CD4-positive, alpha-beta T cell (primary cell): ENCODE data around the gene CSRP2. TPM values are rescaled to one million over a fixed set of nuclear protein-coding genes. Genes with fewer than 3 reads are reported as not detected.

ENCODE experiments used
- ATAC-seq: fragments of 200-7000 bp; cut with Tn5 transposase; one replicate; pipeline ENCODE4 v1.10.0; 2022; ENCODE audit warnings: mild to moderate bottlenecking; ENCODE audit not compliant: poor library complexity
- CTCF ChIA-PET: fragments of 350-600 bp; sonication (Branson Sonifier 250); formaldehyde crosslinking; loops from one replicate; lab custom pipeline; 2021; ENCODE audit warnings: antibody characterized with exemption, inconsistent platforms; lab: Charles Lee
- POLR2A ChIA-PET: fragments of 350-600 bp; sonication (Branson Sonifier 250); formaldehyde crosslinking; loops from one replicate; lab custom pipeline; 2021; ENCODE audit warnings: antibody characterized with exemption, inconsistent platforms; lab: Charles Lee
- DNase-seq, 14 experiments: peaks; one replicate each; pipeline ENCODE4 v3.0.0-alpha.2; 2013 to 2020; ENCODE audit warnings: mixed read lengths in 2 of 14
- H3K27ac ChIP-seq, 2 donors: one replicate each; pipeline versions ENCODE4 v1.5.1 to v1.7.0; 2013; ENCODE audit warnings: low read length in 2 of 2, low read depth in 1 of 2, mild to moderate bottlenecking in 1 of 2
- H3K27me3 ChIP-seq, 2 experiments: 1 replicate in 1 of 2; 2 replicates in 1 of 2; pipeline versions ENCODE4 v1.6.1 to v1.7.0; 2013; ENCODE audit warnings: low read length in 2 of 2, control low read depth in 1 of 2, mild to moderate bottlenecking in 1 of 2, moderate library complexity in 1 of 2; ENCODE audit not compliant: insufficient read depth in 2 of 2, control insufficient read depth in 1 of 2
- H3K36me3 ChIP-seq: one replicate; pipeline ENCODE4 v1.6.1; 2013; ENCODE audit warnings: low read length, control low read depth; ENCODE audit not compliant: insufficient read depth
- H3K4me1 ChIP-seq: one replicate; pipeline ENCODE4 v1.6.1; 2013; ENCODE audit warnings: low read length, control low read depth; ENCODE audit not compliant: insufficient read depth
- H3K4me3 ChIP-seq: one replicate; pipeline ENCODE4 v1.5.1; 2013; ENCODE audit warnings: mild to moderate bottlenecking, low read length, moderate library complexity
- H3K9me3 ChIP-seq, 2 experiments: 1 replicate in 1 of 2; 2 replicates in 1 of 2; pipeline versions ENCODE4 v1.6.1 to v1.7.0; 2013; ENCODE audit warnings: low read length in 2 of 2, mild to moderate bottlenecking in 2 of 2, control low read depth in 1 of 2, moderate library complexity in 1 of 2; ENCODE audit not compliant: control insufficient read depth in 1 of 2, insufficient read depth in 1 of 2
- H3K27ac Mint-ChIP-seq: one replicate; pipeline ENCODE4 v1.8.0; 2020; ENCODE audit warnings: mixed read lengths
- H3K27me3 Mint-ChIP-seq: one replicate; pipeline ENCODE4 v1.8.0; 2021; ENCODE audit warnings: mixed read lengths
- H3K36me3 Mint-ChIP-seq: one replicate; pipeline ENCODE4 v1.8.0; 2021; ENCODE audit warnings: low read depth, mixed read lengths
- H3K4me1 Mint-ChIP-seq: one replicate; pipeline ENCODE4 v1.8.0; 2021; ENCODE audit warnings: low read depth, mixed read lengths
- H3K4me3 Mint-ChIP-seq: one replicate; pipeline ENCODE4 v1.8.0; 2020; ENCODE audit warnings: mild to moderate bottlenecking, mixed read lengths
- H3K9me3 Mint-ChIP-seq: one replicate; pipeline ENCODE4 v1.8.0; 2020; ENCODE audit warnings: mixed read lengths
- intact Hi-C, 2 experiments: fragments of 100-400 bp; cut with DNase I in 1 of 2; cut with micrococcal nuclease in 1 of 2; formaldehyde crosslinking; loops; one replicate each; pipeline versions ENCODE4 v1.15.1 to v1.9.0; 2023 to 2025; cut with DNase I, micrococcal nuclease
- total RNA-seq, 174 experiments: library from RNA in 2 of 174; stranded (reverse) in 2 of 174; gene quantifications; one replicate each; pipeline ENCODE4 v1.2.3 and lab custom pipeline; 2021 to 2026
- TF ChIP-seq, protein P1 (sequence below): fragments of 200-600 bp; IDR thresholded peaks from one replicate; pipeline ENCODE4 v1.8.0; 2022; ENCODE audit warnings: antibody characterized with exemption, mild to moderate bottlenecking

CSRP2 gene
- total RNA-seq, 2 experiments from 2014 or later = not detected

DNA sequence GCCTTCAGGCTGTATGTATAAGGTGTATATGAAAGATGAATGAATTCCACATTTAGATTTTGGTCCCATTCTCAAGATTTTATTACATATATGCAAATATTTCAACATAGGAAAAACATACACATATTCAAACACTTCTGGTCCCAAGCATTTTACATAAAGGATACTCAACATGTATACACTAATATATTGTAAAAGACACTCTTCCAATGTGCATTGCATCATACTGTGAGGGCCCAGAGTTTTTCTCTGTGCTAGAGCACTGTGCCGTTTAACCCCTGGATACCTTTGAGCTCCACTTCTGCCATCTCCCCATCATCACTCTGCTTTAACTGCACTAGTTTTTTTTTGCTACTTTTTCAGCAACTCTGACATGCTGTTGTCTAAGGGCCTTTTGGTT lies 66.8 kb downstream of the CSRP2 start:
- Mint-ChIP-seq H3K9me3 (no peaks in the 10 kb centered on the region), H3K27ac (no peak overlapping the region), H3K36me3 (peaks cover 74% of the 10 kb centered on the region), H3K4me3 (no peak overlapping the region), H3K27me3 (no peaks in the 10 kb centered on the region), H3K4me1 (no peaks in the 10 kb centered on the region)
- CTCF ChIA-PET = no interaction called here
- POLR2A ChIA-PET = no interaction called here
- intact Hi-C loops = no loop called here
- no peaks in the 10 kb centered on the region for H3K27me3 ChIP-seq
- DNase-seq (no peak), ATAC-seq (no peak)
- no peak overlapping the region for H3K4me3 ChIP-seq
- TF ChIP-seq, protein P1, sequence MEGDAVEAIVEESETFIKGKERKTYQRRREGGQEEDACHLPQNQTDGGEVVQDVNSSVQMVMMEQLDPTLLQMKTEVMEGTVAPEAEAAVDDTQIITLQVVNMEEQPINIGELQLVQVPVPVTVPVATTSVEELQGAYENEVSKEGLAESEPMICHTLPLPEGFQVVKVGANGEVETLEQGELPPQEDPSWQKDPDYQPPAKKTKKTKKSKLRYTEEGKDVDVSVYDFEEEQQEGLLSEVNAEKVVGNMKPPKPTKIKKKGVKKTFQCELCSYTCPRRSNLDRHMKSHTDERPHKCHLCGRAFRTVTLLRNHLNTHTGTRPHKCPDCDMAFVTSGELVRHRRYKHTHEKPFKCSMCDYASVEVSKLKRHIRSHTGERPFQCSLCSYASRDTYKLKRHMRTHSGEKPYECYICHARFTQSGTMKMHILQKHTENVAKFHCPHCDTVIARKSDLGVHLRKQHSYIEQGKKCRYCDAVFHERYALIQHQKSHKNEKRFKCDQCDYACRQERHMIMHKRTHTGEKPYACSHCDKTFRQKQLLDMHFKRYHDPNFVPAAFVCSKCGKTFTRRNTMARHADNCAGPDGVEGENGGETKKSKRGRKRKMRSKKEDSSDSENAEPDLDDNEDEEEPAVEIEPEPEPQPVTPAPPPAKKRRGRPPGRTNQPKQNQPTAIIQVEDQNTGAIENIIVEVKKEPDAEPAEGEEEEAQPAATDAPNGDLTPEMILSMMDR = no peak
- H3K9me3 ChIP-seq = no peaks in the 10 kb centered on the region
- H3K36me3 ChIP-seq = peaks cover 45% of the 10 kb centered on the region
- H3K27ac ChIP-seq = no peak overlapping the region
- no peaks in the 10 kb centered on the region for H3K4me1 ChIP-seq

DNA sequence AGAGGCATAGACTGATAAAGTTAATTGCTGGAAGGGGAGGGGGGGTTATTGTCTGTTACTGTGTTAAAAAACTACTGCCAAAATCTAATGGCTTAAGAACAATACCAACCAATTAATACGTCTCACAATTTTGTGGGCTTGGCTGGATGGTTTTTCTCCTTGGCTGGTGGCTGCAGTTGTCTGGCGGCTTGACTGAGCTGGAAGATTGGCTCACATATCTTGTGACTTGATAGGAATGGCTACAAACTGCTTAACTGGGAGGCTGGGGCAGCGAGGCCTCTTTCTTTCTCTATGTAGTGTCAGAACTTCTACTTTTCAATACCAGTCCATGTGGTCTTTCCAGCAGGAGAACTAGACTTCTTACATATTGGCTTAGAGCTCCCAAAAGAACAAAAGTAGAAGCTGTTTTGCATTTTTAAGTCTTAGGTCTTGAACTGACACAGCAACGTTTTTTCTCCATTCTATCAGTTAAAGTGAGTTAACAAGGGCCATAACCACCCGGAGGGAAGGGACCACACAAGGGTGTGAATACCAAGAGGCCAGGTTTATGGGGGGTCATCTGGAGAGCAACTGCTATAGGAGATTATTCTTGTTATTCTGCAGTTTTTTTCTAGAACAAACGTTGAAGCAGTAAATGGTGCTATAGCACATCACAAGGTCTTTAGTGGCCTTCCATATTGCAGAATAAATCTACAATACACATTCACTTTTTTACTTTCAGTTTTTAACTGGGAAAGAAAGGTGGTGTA lies 68.0 kb downstream of the CSRP2 start:
- H3K4me1 ChIP-seq = no peaks in the 10 kb centered on the region
- H3K4me3 ChIP-seq = no peak overlapping the region
- peaks cover 79% of the 10 kb centered on the region for H3K36me3 Mint-ChIP-seq
- H3K27ac ChIP-seq = no peak overlapping the region
- no peaks in the 10 kb centered on the region for H3K9me3 Mint-ChIP-seq
- peaks cover 50% of the 10 kb centered on the region for H3K36me3 ChIP-seq
- TF ChIP-seq, protein P1 = no peak
- POLR2A ChIA-PET = no interaction called here
- H3K4me1 Mint-ChIP-seq = no peaks in the 10 kb centered on the region
- intact Hi-C loops = no loop called here
- H3K27me3 ChIP-seq = no peaks in the 10 kb centered on the region
- CTCF ChIA-PET = no interaction called here
- H3K9me3 ChIP-seq = no peaks in the 10 kb centered on the region
- no peak for DNase-seq
- no peak overlapping the region for H3K4me3 Mint-ChIP-seq
- H3K27ac Mint-ChIP-seq = no peak overlapping the region
- no peak for ATAC-seq
- no peaks in the 10 kb centered on the region for H3K27me3 Mint-ChIP-seq

Other genes starting within 250 kb of the CSRP2 start
- 10 to 100 TPM; 36.4 to 42.6 TPM for gene ZDHHC17, start 114.9 kb downstream of the CSRP2 start, total RNA-seq
- gene E2F7, start 186.6 kb upstream of the CSRP2 start, total RNA-seq = under 1 TPM; 0.14 to 0.16 TPM